Uterus (tissue), 4 donors: ENCODE data around the gene EIF6. TPM values are rescaled to one million over a fixed set of nuclear protein-coding genes. Genes with fewer than 3 reads are reported as not detected.
"Not testable (repeated sequence)": the region's sequence is repeated elsewhere in the genome, so short reads cannot be mapped to it uniquely, and the experiment has no call there.

ENCODE experiments used
- DNase-seq, 2 donors: peaks; one replicate each; pipeline ENCODE4 v3.0.0-alpha.2; 2019 to 2020
- H3K27ac ChIP-seq, 2 donors: fragments of 200-600 bp; sonication (generic); 1 replicate in 1 of 2; 2 replicates in 1 of 2; pipeline ENCODE4 v1.5.1; 2016 to 2018
- H3K27me3 ChIP-seq, 2 donors: fragments of 200-600 bp; sonication (generic); one replicate each; pipeline ENCODE4 v1.5.1; 2018 to 2019; ENCODE audit warnings: control low read depth in 1 of 2
- H3K36me3 ChIP-seq, 2 donors: fragments of 200-600 bp; sonication (generic); one replicate each; pipeline ENCODE4 v1.5.1; 2019; ENCODE audit warnings: control low read depth in 1 of 2
- H3K4me1 ChIP-seq, 2 donors: fragments of 200-600 bp; sonication (generic); one replicate each; pipeline ENCODE4 v1.5.1; 2018 to 2019; ENCODE audit warnings: control low read depth in 1 of 2
- H3K4me3 ChIP-seq, 2 donors: fragments of 200-600 bp; sonication (generic); 1 replicate in 1 of 2; 2 replicates in 1 of 2; pipeline ENCODE4 v1.5.1; 2018 to 2019; ENCODE audit warnings: mild to moderate bottlenecking in 1 of 2
- H3K9me3 ChIP-seq, 2 donors: fragments of 200-600 bp; sonication (generic); one replicate each; pipeline ENCODE4 v1.5.1; 2019; ENCODE audit warnings: control low read depth in 1 of 2
- POLR2A ChIP-seq, 2 donors: fragments of 450-650 bp; IDR thresholded peaks; one replicate each; pipeline ENCODE4 v1.6.1; 2016; ENCODE audit warnings: antibody characterized with exemption in 2 of 2, mild to moderate bottlenecking in 1 of 2, moderate library complexity in 1 of 2
- intact Hi-C: fragments of 100-400 bp; cut with DNase I; formaldehyde crosslinking; loops from one replicate; pipeline ENCODE4 v1.15.1; 2023; ENCODE audit warnings: low total_unique reads
- total RNA-seq, 4 donors: library from RNA; depleted of rRNA in 3 of 4; stranded (reverse); fragments of >200 nt in 3 of 4; gene quantifications; one replicate each; pipeline versions ENCODE4 v1.1.0 to v1.2.4, GENCODE V29; 2014 to 2023
- TF ChIP-seq, protein P1 (sequence below), 4 experiments: fragments of 200-600 bp in 2 of 4; fragments of 450-650 bp in 2 of 4; sonication (generic) in 2 of 4; IDR thresholded peaks; one replicate each; pipeline ENCODE4 v1.5.1; 2016 to 2019; ENCODE audit warnings: antibody characterized with exemption in 4 of 4, mild to moderate bottlenecking in 2 of 4, moderate library complexity in 1 of 4
- donor health status: DM: yes; HTN: yes; CAD: no.

The EIF6 gene
- total RNA-seq, 4 donors from 2014 or later: 33.8 to 80.9 (median 66.8) TPM

DNA sequence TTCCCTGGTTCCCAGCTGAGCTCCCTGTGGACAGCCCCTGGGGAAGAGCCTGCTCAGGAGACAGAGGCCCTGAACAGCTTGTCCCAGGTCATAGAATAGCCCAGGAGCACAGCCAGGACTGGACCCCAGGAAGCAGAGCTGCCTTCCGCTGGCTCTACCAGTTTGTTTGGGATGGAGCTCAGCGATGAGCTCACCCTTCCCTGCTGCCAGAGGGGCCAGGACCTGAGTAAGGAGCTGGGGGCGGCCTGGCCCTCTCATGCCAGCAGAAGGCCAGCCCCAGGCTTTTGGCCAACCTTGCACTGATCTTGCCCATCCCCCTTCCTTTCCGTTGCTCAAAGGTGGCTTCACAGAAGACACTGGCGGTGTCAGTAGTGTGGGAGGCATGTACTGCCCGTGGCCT lies 24.1 kb downstream of the EIF6 start:
- intact Hi-C loops: no loop called here
- no peaks in the 10 kb centered on the region for H3K27me3 ChIP-seq
- DNase-seq: no peak
- no peaks in the 10 kb centered on the region for H3K36me3 ChIP-seq
- H3K4me1 ChIP-seq: peaks cover 0 to 8% of the 10 kb centered on the region in 2 donors
- TF ChIP-seq, protein P1, sequence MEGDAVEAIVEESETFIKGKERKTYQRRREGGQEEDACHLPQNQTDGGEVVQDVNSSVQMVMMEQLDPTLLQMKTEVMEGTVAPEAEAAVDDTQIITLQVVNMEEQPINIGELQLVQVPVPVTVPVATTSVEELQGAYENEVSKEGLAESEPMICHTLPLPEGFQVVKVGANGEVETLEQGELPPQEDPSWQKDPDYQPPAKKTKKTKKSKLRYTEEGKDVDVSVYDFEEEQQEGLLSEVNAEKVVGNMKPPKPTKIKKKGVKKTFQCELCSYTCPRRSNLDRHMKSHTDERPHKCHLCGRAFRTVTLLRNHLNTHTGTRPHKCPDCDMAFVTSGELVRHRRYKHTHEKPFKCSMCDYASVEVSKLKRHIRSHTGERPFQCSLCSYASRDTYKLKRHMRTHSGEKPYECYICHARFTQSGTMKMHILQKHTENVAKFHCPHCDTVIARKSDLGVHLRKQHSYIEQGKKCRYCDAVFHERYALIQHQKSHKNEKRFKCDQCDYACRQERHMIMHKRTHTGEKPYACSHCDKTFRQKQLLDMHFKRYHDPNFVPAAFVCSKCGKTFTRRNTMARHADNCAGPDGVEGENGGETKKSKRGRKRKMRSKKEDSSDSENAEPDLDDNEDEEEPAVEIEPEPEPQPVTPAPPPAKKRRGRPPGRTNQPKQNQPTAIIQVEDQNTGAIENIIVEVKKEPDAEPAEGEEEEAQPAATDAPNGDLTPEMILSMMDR (IDR thresholded peaks at IDR 0.05): no peak
- TF ChIP-seq POLR2A (IDR thresholded peaks at IDR 0.05): no peak
- H3K27ac ChIP-seq: peak overlapping the region; percentile 56 to 69
- no peaks in the 10 kb centered on the region for H3K9me3 ChIP-seq
- no peak overlapping the region for H3K4me3 ChIP-seq

DNA sequence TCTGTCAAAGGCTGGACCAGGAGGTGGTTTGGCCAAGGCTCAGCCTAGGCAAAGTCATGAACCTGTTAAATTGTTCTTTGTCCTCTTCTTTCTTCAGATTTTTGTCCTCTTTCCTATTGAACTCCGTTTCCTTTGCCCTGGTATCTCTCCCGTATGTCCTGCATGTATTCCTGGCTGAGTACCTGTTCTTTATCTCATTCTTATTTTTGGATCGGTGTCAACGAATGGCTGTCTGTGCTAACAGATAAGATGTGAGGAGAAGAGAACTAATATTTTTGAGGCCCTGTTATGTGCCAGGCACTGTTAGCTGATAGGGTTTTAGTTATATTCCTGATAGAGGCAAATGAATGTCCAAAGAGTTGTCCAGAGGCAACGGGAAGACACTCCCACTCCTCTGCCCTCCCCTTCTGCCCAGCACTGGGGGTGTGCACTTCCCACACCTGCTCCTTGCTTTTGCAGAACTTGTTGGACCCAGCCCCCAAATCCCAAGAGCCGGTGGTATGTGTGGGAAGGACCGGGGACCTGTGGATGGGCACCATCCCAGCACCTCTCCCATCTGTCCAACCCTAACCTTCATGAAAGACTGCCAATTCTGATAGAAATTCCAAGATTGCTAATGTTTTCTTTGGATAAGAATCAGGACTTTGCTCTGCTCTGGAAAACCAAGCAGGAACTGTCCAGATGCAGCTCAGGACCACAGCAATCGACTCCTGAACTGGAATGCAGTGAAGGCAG lies 27.2 kb downstream of the EIF6 start:
- H3K27me3 ChIP-seq: no peaks in the 10 kb centered on the region
- H3K4me3 ChIP-seq: no peak overlapping the region
- H3K9me3 ChIP-seq: no peaks in the 10 kb centered on the region
- H3K27ac ChIP-seq: peak overlapping the region in 1 of 2 donors; percentile 57
- no peak for DNase-seq
- no peak for TF ChIP-seq POLR2A (IDR thresholded peaks at IDR 0.05)
- TF ChIP-seq, protein P1 (IDR thresholded peaks at IDR 0.05): no peak
- H3K36me3 ChIP-seq: no peaks in the 10 kb centered on the region
- H3K4me1 ChIP-seq: peaks cover 0 to 4% of the 10 kb centered on the region in 2 donors
- intact Hi-C loops: no loop called here

DNA sequence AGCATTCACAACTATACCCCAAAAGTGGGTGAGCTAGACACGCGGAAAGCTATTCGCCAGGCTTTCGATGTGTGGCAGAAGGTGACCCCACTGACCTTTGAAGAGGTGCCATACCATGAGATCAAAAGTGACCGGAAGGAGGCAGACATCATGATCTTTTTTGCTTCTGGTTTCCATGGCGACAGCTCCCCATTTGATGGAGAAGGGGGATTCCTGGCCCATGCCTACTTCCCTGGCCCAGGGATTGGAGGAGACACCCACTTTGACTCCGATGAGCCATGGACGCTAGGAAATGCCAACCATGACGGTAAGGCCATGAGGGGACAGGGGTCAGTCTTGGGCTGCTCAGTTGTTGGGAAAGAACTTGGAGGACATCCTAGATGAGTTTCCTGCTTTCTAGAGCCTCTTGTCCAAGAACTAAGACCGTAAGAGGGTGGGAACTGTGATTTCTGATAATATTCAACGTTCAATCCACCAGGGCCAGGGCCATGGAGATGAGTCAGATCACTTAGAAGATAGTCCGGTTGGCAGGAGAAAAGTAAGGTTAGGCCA lies 30.0 kb downstream of the EIF6 start:
- no peak overlapping the region for H3K4me3 ChIP-seq
- intact Hi-C loops: no loop called here
- H3K27me3 ChIP-seq: no peaks in the 10 kb centered on the region
- no peak for DNase-seq
- TF ChIP-seq, protein P1 (IDR thresholded peaks at IDR 0.05): no peak
- no peak for TF ChIP-seq POLR2A (IDR thresholded peaks at IDR 0.05)
- H3K36me3 ChIP-seq: no peaks in the 10 kb centered on the region
- H3K27ac ChIP-seq: no peak overlapping the region
- H3K4me1 ChIP-seq: peaks cover 0 to 4% of the 10 kb centered on the region in 2 donors
- no peaks in the 10 kb centered on the region for H3K9me3 ChIP-seq

DNA sequence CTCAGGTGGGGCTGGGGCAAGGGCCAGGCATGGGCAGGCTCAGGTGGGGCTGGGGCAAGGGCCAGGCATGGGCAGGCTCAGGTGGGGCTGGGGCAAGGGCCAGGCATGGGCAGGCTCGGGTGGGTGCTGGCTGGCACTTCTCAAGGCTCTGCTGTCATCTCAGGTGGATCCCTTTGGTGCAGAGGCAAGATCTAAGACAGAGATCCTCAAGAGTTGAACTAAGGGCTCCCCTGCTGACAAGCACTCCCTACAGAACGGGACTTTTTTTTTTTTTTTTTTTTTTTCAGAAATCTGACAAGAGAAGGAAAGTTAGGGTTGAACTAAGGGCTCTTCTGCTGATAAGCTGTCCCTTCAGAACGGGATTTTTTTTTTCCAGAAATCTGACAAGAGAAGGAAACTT lies 31.6 kb downstream of the EIF6 start:
- Histone ChIP-seq H3K4me3 (no peak overlapping the region), H3K4me1 (peaks cover 0 to 4% of the 10 kb centered on the region in 2 donors), H3K27ac (no peak overlapping the region), H3K36me3 (no peaks in the 10 kb centered on the region), H3K9me3 (no peaks in the 10 kb centered on the region), H3K27me3 (no peaks in the 10 kb centered on the region)
- intact Hi-C loops: no loop called here
- TF ChIP-seq, protein P1 (IDR thresholded peaks at IDR 0.05): no peak
- TF ChIP-seq POLR2A (IDR thresholded peaks at IDR 0.05): no peak
- no peak for DNase-seq

DNA sequence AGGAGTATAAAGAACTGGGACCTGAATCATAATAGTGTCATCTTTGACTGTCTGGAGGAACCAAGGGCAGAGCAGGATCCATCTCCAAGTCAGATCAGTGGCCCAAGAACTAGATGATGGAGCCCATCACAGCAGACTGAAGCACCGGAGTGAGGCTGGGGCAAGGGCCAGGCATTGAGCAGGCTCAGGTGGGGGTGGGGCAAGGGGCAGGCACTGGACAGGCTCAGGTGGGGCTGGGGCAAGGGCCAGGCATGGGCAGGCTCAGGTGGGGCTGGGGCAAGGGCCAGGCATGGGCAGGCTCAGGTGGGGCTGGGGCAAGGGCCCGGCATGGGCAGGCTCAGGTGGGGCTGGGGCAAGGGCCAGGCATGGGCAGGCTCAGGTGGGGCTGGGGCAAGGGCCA lies 32.0 kb downstream of the EIF6 start:
- H3K9me3 ChIP-seq, H3K36me3 ChIP-seq, intact Hi-C loops, H3K27me3 ChIP-seq, H3K4me1 ChIP-seq, H3K4me3 ChIP-seq, DNase-seq, H3K27ac ChIP-seq: not testable (repeated sequence)
